ENCODE measurements around the gene ADTRP. TPM values are rescaled to one million over a fixed set of nuclear protein-coding genes. Genes with fewer than 3 reads are reported as not detected.

Gene ADTRP
- total and polyA plus RNA-seq, 2 donors (not counting 1 experiment from before 2014, with no cell fraction given), result 0.18 to 1.2 TPM

GRCh38 chr6:11718463-11718862 lies 60.1 kb downstream of the ADTRP start:
- no peak overlapping the region for H3K27ac Mint-ChIP-seq
- Histone ChIP-seq H3K9me3 (ENCODE audit: control extremely low read depth in 1 of 3, control insufficient read depth in 2 of 3, insufficient read depth in 1 of 3, low read length in 2 of 3) (no peaks in the 10 kb centered on the region), H3K4me1 (ENCODE audit: control insufficient read depth in 2 of 2, insufficient read depth in 2 of 2, low read length in 2 of 2) (peaks cover 8 to 9% of the 10 kb centered on the region in 2 donors), H3K9ac (ENCODE audit: low read length) (no peak overlapping the region), H2AFZ (ENCODE audit: insufficient read depth, low read depth, low read length, poor library complexity, severe bottlenecking) (no peak overlapping the region), H3K4me3 (ENCODE audit: control extremely low read depth in 1 of 5, extremely low read depth in 1 of 5, insufficient read depth in 1 of 5, low read depth in 2 of 5, low read length in 4 of 5) (no peak overlapping the region), H3K27ac (ENCODE audit: low read length in 2 of 2) (no peak overlapping the region), H3K4me2 (replicated peaks; ENCODE audit: low read depth, low read length, poor library complexity, severe bottlenecking) (no peak overlapping the region), H3K36me3 (replicated peaks in 1 of 2; ENCODE audit: control extremely low read depth in 1 of 2, control insufficient read depth in 1 of 2, extremely low read depth in 1 of 2, insufficient read depth in 2 of 2, low read length in 1 of 2) (no peaks in the 10 kb centered on the region), H4K20me1 (ENCODE audit: control insufficient read depth, insufficient read depth, low read length, poor library complexity, severe bottlenecking) (no peaks in the 10 kb centered on the region), H3K27me3 (replicated peaks in 1 of 4; ENCODE audit: control extremely low read depth in 1 of 4, control insufficient read depth in 3 of 4, insufficient read depth in 4 of 4, low read length in 3 of 4) (peaks cover 0 to 3% (median 0%) of the 10 kb centered on the region in 4 experiments), H3K79me2 (ENCODE audit: control insufficient read depth, insufficient read depth, low read length) (no peaks in the 10 kb centered on the region)
- no peak overlapping the region for H3K4me3 Mint-ChIP-seq
- DNase-seq (no peak), ATAC-seq (ENCODE audit: low read depth) (no peak)
- no peak for TF ChIP-seq CTCF (IDR thresholded peaks at IDR 0.05)
- no peak for TF ChIP-seq EZH2 (IDR thresholded peaks at IDR 0.05; ENCODE audit: borderline replicate concordance, insufficient read depth, low read depth, low read length, poor library complexity, severe bottlenecking)
- peaks cover 23% of the 10 kb centered on the region for H3K4me1 Mint-ChIP-seq
- H3K27me3 Mint-ChIP-seq, result peaks cover 11% of the 10 kb centered on the region
- POLR2A ChIA-PET, result no interaction called here
- CTCF ChIA-PET, result interaction anchor here (0.8 kb wide), 1 partner anchor 515 kb away, joined by 3 read pairs; no protein-coding TSS in a partner anchor
- intact Hi-C loops (cut with micrococcal nuclease), result no loop called here
- no peaks in the 10 kb centered on the region for H3K9me3 Mint-ChIP-seq (ENCODE audit: insufficient read depth)

- Histone ChIP-seq H3K27ac (ENCODE audit: low read length in 2 of 2) (no peak overlapping the region), H3K4me2 (replicated peaks; ENCODE audit: low read depth, low read length, poor library complexity, severe bottlenecking) (no peak overlapping the region), H3K9ac (ENCODE audit: low read length) (no peak overlapping the region), H3K27me3 (replicated peaks in 1 of 4; ENCODE audit: control extremely low read depth in 1 of 4, control insufficient read depth in 3 of 4, insufficient read depth in 4 of 4, low read length in 3 of 4) (peaks cover 0 to 3% (median 0%) of the 10 kb centered on the region in 4 experiments), H3K4me3 (ENCODE audit: control extremely low read depth in 1 of 5, extremely low read depth in 1 of 5, insufficient read depth in 1 of 5, low read depth in 2 of 5, low read length in 4 of 5) (no peak overlapping the region), H4K20me1 (ENCODE audit: control insufficient read depth, insufficient read depth, low read length, poor library complexity, severe bottlenecking) (no peaks in the 10 kb centered on the region), H3K9me3 (ENCODE audit: control extremely low read depth in 1 of 3, control insufficient read depth in 2 of 3, insufficient read depth in 1 of 3, low read length in 2 of 3) (no peaks in the 10 kb centered on the region), H2AFZ (ENCODE audit: insufficient read depth, low read depth, low read length, poor library complexity, severe bottlenecking) (no peak overlapping the region), H3K36me3 (replicated peaks in 1 of 2; ENCODE audit: control extremely low read depth in 1 of 2, control insufficient read depth in 1 of 2, extremely low read depth in 1 of 2, insufficient read depth in 2 of 2, low read length in 1 of 2) (no peaks in the 10 kb centered on the region), H3K4me1 (ENCODE audit: control insufficient read depth in 2 of 2, insufficient read depth in 2 of 2, low read length in 2 of 2) (peaks cover 8 to 10% of the 10 kb centered on the region in 2 donors), H3K79me2 (ENCODE audit: control insufficient read depth, insufficient read depth, low read length) (no peaks in the 10 kb centered on the region)
- no peak for DNase-seq
- ChIA-PET CTCF (interaction anchor here (0.8 kb wide), 1 partner anchor 516 kb away, joined by 3 read pairs; no protein-coding TSS in a partner anchor), POLR2A (no interaction called here)
- Mint-ChIP-seq H3K9me3 (ENCODE audit: insufficient read depth) (no peaks in the 10 kb centered on the region), H3K27me3 (peaks cover 11% of the 10 kb centered on the region), H3K27ac (no peak overlapping the region), H3K4me1 (peaks cover 24% of the 10 kb centered on the region), H3K4me3 (no peak overlapping the region)
- intact Hi-C loops (cut with micrococcal nuclease), result no loop called here
- TF ChIP-seq EZH2 (IDR thresholded peaks at IDR 0.05; ENCODE audit: borderline replicate concordance, insufficient read depth, low read depth, low read length, poor library complexity, severe bottlenecking) (no peak), CTCF (IDR thresholded peaks at IDR 0.05) (no peak)
- WGBS (ENCODE audit: insufficient coverage), result 100% methylated on average over 1 of the region's 1 CpG
- no peak for ATAC-seq (ENCODE audit: low read depth)
Measured at GRCh38 chr6:11718031-11718430, 60.6 kb downstream of the ADTRP start.

Data from B cell (primary cell).